T-helper 1 cell treated with Interleukin-12 subunit alpha and Interleukin-12 subunit beta and Interleukin-4 antibody, amounts not matched to agents 30 μg/mL and 1 μg/mL, for 36 hours (primary cell): ENCODE results near the gene TXNDC11.

Source experiments
- H3K27ac Mint-ChIP-seq: one replicate; pipeline ENCODE4 v1.8.0; 2021; ENCODE audit warnings: mild to moderate bottlenecking, mixed read lengths
- H3K27me3 Mint-ChIP-seq: one replicate; pipeline ENCODE4 v1.8.0; 2021; ENCODE audit warnings: low read depth, mixed read lengths
- H3K36me3 Mint-ChIP-seq: one replicate; pipeline ENCODE4 v1.8.0; 2021; ENCODE audit warnings: low read depth, mixed read lengths
- H3K4me1 Mint-ChIP-seq: one replicate; pipeline ENCODE4 v1.8.0; 2021; ENCODE audit warnings: low read depth, mixed read lengths
- H3K4me3 Mint-ChIP-seq: one replicate; pipeline ENCODE4 v1.8.0; 2021; ENCODE audit warnings: mild to moderate bottlenecking, moderate library complexity, mixed read lengths
- H3K9me3 Mint-ChIP-seq: one replicate; pipeline ENCODE4 v1.8.0; 2021; ENCODE audit warnings: mixed read lengths

TXNDC11 gene

GRCh38 chr16:11738742-11739544, 3.7 kb downstream of the TXNDC11 start:
- Mint-ChIP-seq H3K36me3 (peaks cover 51% of the 10 kb centered on the region), H3K4me3 (peak overlapping the region; percentile 55), H3K4me1 (peaks cover 66% of the 10 kb centered on the region), H3K9me3 (no peaks in the 10 kb centered on the region), H3K27me3 (no peaks in the 10 kb centered on the region), H3K27ac (peak overlapping the region; percentile 49)

GRCh38 chr16:11737713-11738112, 4.9 kb downstream of the TXNDC11 start:
- peaks cover 59% of the 10 kb centered on the region for H3K36me3 Mint-ChIP-seq

GRCh38 chr16:11736903-11737302, 5.8 kb downstream of the TXNDC11 start:
- no peaks in the 10 kb centered on the region for H3K9me3 Mint-ChIP-seq
- H3K4me1 Mint-ChIP-seq, result peaks cover 68% of the 10 kb centered on the region
- H3K36me3 Mint-ChIP-seq, result peaks cover 61% of the 10 kb centered on the region
- H3K27me3 Mint-ChIP-seq, result no peaks in the 10 kb centered on the region
- no peak overlapping the region for H3K4me3 Mint-ChIP-seq
- no peak overlapping the region for H3K27ac Mint-ChIP-seq

More at GRCh38 chr16:11737713-11738112, 4.9 kb downstream of the TXNDC11 start:
- Mint-ChIP-seq H3K27ac (peak overlapping the region; percentile 44), H3K4me1 (peaks cover 64% of the 10 kb centered on the region), H3K9me3 (no peaks in the 10 kb centered on the region), H3K4me3 (peak overlapping the region; percentile 50), H3K27me3 (no peaks in the 10 kb centered on the region)

- Mint-ChIP-seq H3K27me3 (no peaks in the 10 kb centered on the region), H3K9me3 (no peaks in the 10 kb centered on the region), H3K36me3 (peaks cover 59% of the 10 kb centered on the region), H3K4me1 (peaks cover 65% of the 10 kb centered on the region), H3K4me3 (no peak overlapping the region), H3K27ac (peak overlapping the region; percentile 17)
These were observed 6.9 kb downstream of the TXNDC11 start for GRCh38 chr16:11735787-11736186.

- H3K4me1 Mint-ChIP-seq, result peaks cover 64% of the 10 kb centered on the region
- no peaks in the 10 kb centered on the region for H3K27me3 Mint-ChIP-seq
- H3K27ac Mint-ChIP-seq, result peak overlapping the region; percentile 59
- H3K9me3 Mint-ChIP-seq, result no peaks in the 10 kb centered on the region
- H3K4me3 Mint-ChIP-seq, result peak overlapping the region; percentile 15
- peaks cover 66% of the 10 kb centered on the region for H3K36me3 Mint-ChIP-seq
These were observed 8.0 kb downstream of the TXNDC11 start for GRCh38 chr16:11734653-11735043.

GRCh38 chr16:11734025-11734652, 8.5 kb downstream of the TXNDC11 start:
- Mint-ChIP-seq H3K36me3 (peaks cover 67% of the 10 kb centered on the region), H3K27ac (peak overlapping the region; percentile 61), H3K4me3 (peak overlapping the region; percentile 11), H3K4me1 (peaks cover 64% of the 10 kb centered on the region), H3K9me3 (no peaks in the 10 kb centered on the region), H3K27me3 (no peaks in the 10 kb centered on the region)

- Mint-ChIP-seq H3K36me3 (peaks cover 61% of the 10 kb centered on the region), H3K27ac (peak overlapping the region; percentile 53), H3K4me1 (peaks cover 55% of the 10 kb centered on the region), H3K27me3 (no peaks in the 10 kb centered on the region), H3K9me3 (no peaks in the 10 kb centered on the region), H3K4me3 (no peak overlapping the region)
These were observed 11.4 kb downstream of the TXNDC11 start for GRCh38 chr16:11731222-11731621.

GRCh38 chr16:11729787-11730186, 12.9 kb downstream of the TXNDC11 start:
- Mint-ChIP-seq H3K4me1 (peaks cover 50% of the 10 kb centered on the region), H3K36me3 (peaks cover 56% of the 10 kb centered on the region), H3K27ac (peak overlapping the region; percentile 45), H3K27me3 (no peaks in the 10 kb centered on the region), H3K4me3 (no peak overlapping the region), H3K9me3 (no peaks in the 10 kb centered on the region)

- Mint-ChIP-seq H3K27me3 (no peaks in the 10 kb centered on the region), H3K4me3 (no peak overlapping the region), H3K4me1 (peaks cover 44% of the 10 kb centered on the region), H3K27ac (peak overlapping the region; percentile 49), H3K36me3 (peaks cover 55% of the 10 kb centered on the region), H3K9me3 (no peaks in the 10 kb centered on the region)
These were observed 14.7 kb downstream of the TXNDC11 start for GRCh38 chr16:11727796-11728543.

GRCh38 chr16:11726008-11726407, 16.6 kb downstream of the TXNDC11 start:
- Mint-ChIP-seq H3K4me3 (no peak overlapping the region), H3K36me3 (peaks cover 61% of the 10 kb centered on the region), H3K27ac (no peak overlapping the region), H3K4me1 (peaks cover 46% of the 10 kb centered on the region), H3K9me3 (no peaks in the 10 kb centered on the region), H3K27me3 (no peaks in the 10 kb centered on the region)

GRCh38 chr16:11725457-11725856, 17.2 kb downstream of the TXNDC11 start:
- peaks cover 60% of the 10 kb centered on the region for H3K36me3 Mint-ChIP-seq
- no peaks in the 10 kb centered on the region for H3K27me3 Mint-ChIP-seq
- no peaks in the 10 kb centered on the region for H3K9me3 Mint-ChIP-seq
- H3K4me3 Mint-ChIP-seq, result no peak overlapping the region
- peaks cover 43% of the 10 kb centered on the region for H3K4me1 Mint-ChIP-seq
- H3K27ac Mint-ChIP-seq, result no peak overlapping the region

- H3K36me3 Mint-ChIP-seq, result peaks cover 47% of the 10 kb centered on the region
- H3K9me3 Mint-ChIP-seq, result no peaks in the 10 kb centered on the region
- no peaks in the 10 kb centered on the region for H3K27me3 Mint-ChIP-seq
- peaks cover 21% of the 10 kb centered on the region for H3K4me1 Mint-ChIP-seq
- H3K4me3 Mint-ChIP-seq, result no peak overlapping the region
- no peak overlapping the region for H3K27ac Mint-ChIP-seq
These were observed 20.2 kb downstream of the TXNDC11 start for GRCh38 chr16:11722468-11722808.

- H3K27ac Mint-ChIP-seq, result no peak overlapping the region
- H3K9me3 Mint-ChIP-seq, result no peaks in the 10 kb centered on the region
- no peak overlapping the region for H3K4me3 Mint-ChIP-seq
- H3K36me3 Mint-ChIP-seq, result peaks cover 45% of the 10 kb centered on the region
- peaks cover 21% of the 10 kb centered on the region for H3K4me1 Mint-ChIP-seq
- no peaks in the 10 kb centered on the region for H3K27me3 Mint-ChIP-seq
These were observed 20.7 kb downstream of the TXNDC11 start for GRCh38 chr16:11721781-11722467.

- H3K4me1 Mint-ChIP-seq, result peaks cover 20% of the 10 kb centered on the region
- H3K36me3 Mint-ChIP-seq, result peaks cover 54% of the 10 kb centered on the region
- H3K9me3 Mint-ChIP-seq, result no peaks in the 10 kb centered on the region
- H3K27me3 Mint-ChIP-seq, result no peaks in the 10 kb centered on the region
- H3K27ac Mint-ChIP-seq, result no peak overlapping the region
- H3K4me3 Mint-ChIP-seq, result no peak overlapping the region
These were observed 22.9 kb downstream of the TXNDC11 start for GRCh38 chr16:11719762-11720161.
